ENCODE results near the gene ARID3B. TPM values are rescaled to one million over a fixed set of nuclear protein-coding genes. Genes with fewer than 3 reads are reported as not detected.

Gene ARID3B
- total RNA-seq, 1 donor from 2014 or later: 31.5 TPM

- Mint-ChIP-seq H3K27ac (no peak overlapping the region), H3K36me3 (no peaks in the 10 kb centered on the region), H3K4me1 (peaks cover 2% of the 10 kb centered on the region), H3K4me3 (no peak overlapping the region), H3K9me3 (no peaks in the 10 kb centered on the region), H3K27me3 (ENCODE audit: insufficient read depth, low read depth) (peaks cover 2% of the 10 kb centered on the region)
- Histone ChIP-seq H2AFZ (replicated peaks) (no peak overlapping the region), H3K79me2 (ENCODE audit: low read depth) (no peaks in the 10 kb centered on the region), H4K20me1 (ENCODE audit: low read depth) (peaks cover 6% of the 10 kb centered on the region), H3K4me1 (peaks cover 2% of the 10 kb centered on the region), H3K4me3 (no peak overlapping the region), H3K4me2 (no peak overlapping the region), H3K27ac (no peak overlapping the region), H3K27me3 (no peaks in the 10 kb centered on the region), H3K9ac (no peak overlapping the region), H3K9me3 (ENCODE audit: low read depth) (no peaks in the 10 kb centered on the region), H3F3A (ENCODE audit: low read depth) (no peaks in the 10 kb centered on the region), H3K36me3 (no peaks in the 10 kb centered on the region)
- TF ChIP-seq EZH2 (IDR thresholded peaks at IDR 0.05) (no peak), EZH2phosphoT487 (IDR thresholded peaks at IDR 0.05) (no peak), CTCF (IDR thresholded peaks at IDR 0.05) (no peak)
- DNase-seq (ENCODE audit: low spot score): no peak
These were observed 63.0 kb downstream of the ARID3B start for GRCh38 chr15:74603789-74604705.

GRCh38 chr15:74604983-74605794 lies 64.2 kb downstream of the ARID3B start:
- H3K4me2 ChIP-seq: no peak overlapping the region
- no peak for TF ChIP-seq CTCF (IDR thresholded peaks at IDR 0.05)
- TF ChIP-seq EZH2 (IDR thresholded peaks at IDR 0.05): no peak
- TF ChIP-seq EZH2phosphoT487 (IDR thresholded peaks at IDR 0.05): no peak
- H3K36me3 ChIP-seq: no peaks in the 10 kb centered on the region
- no peak for DNase-seq (ENCODE audit: low spot score)
- H3F3A ChIP-seq (ENCODE audit: low read depth): no peaks in the 10 kb centered on the region
- no peak overlapping the region for H3K4me3 ChIP-seq
- Mint-ChIP-seq H3K9me3 (no peaks in the 10 kb centered on the region), H3K4me3 (no peak overlapping the region), H3K36me3 (no peaks in the 10 kb centered on the region), H3K27ac (no peak overlapping the region), H3K27me3 (ENCODE audit: insufficient read depth, low read depth) (peaks cover 4% of the 10 kb centered on the region), H3K4me1 (peaks cover 4% of the 10 kb centered on the region)
- H3K27ac ChIP-seq: no peak overlapping the region
- no peak overlapping the region for H3K9ac ChIP-seq
- H4K20me1 ChIP-seq (ENCODE audit: low read depth): peaks cover 6% of the 10 kb centered on the region
- no peaks in the 10 kb centered on the region for H3K79me2 ChIP-seq (ENCODE audit: low read depth)
- peaks cover 4% of the 10 kb centered on the region for H3K4me1 ChIP-seq
- H2AFZ ChIP-seq (replicated peaks): no peak overlapping the region
- H3K27me3 ChIP-seq: no peaks in the 10 kb centered on the region
- H3K9me3 ChIP-seq (ENCODE audit: low read depth): no peaks in the 10 kb centered on the region

GRCh38 chr15:74605795-74606150 lies 64.8 kb downstream of the ARID3B start:
- no peaks in the 10 kb centered on the region for H3F3A ChIP-seq (ENCODE audit: low read depth)
- no peaks in the 10 kb centered on the region for H3K36me3 ChIP-seq
- H3K4me3 Mint-ChIP-seq: no peak overlapping the region
- no peaks in the 10 kb centered on the region for H3K36me3 Mint-ChIP-seq
- H2AFZ ChIP-seq (replicated peaks): no peak overlapping the region
- H3K27ac Mint-ChIP-seq: no peak overlapping the region
- no peaks in the 10 kb centered on the region for H3K79me2 ChIP-seq (ENCODE audit: low read depth)
- H3K4me1 Mint-ChIP-seq: peaks cover 4% of the 10 kb centered on the region
- TF ChIP-seq EZH2phosphoT487 (IDR thresholded peaks at IDR 0.05) (no peak), CTCF (IDR thresholded peaks at IDR 0.05) (no peak), EZH2 (IDR thresholded peaks at IDR 0.05) (no peak)
- no peak overlapping the region for H3K27ac ChIP-seq
- DNase-seq (ENCODE audit: low spot score): no peak
- H3K27me3 Mint-ChIP-seq (ENCODE audit: insufficient read depth, low read depth): peaks cover 4% of the 10 kb centered on the region
- H3K4me1 ChIP-seq: peaks cover 9% of the 10 kb centered on the region
- no peaks in the 10 kb centered on the region for H3K9me3 ChIP-seq (ENCODE audit: low read depth)
- H3K9ac ChIP-seq: no peak overlapping the region
- no peak overlapping the region for H3K4me2 ChIP-seq
- no peak overlapping the region for H3K4me3 ChIP-seq
- H3K9me3 Mint-ChIP-seq: no peaks in the 10 kb centered on the region
- no peaks in the 10 kb centered on the region for H3K27me3 ChIP-seq
- H4K20me1 ChIP-seq (ENCODE audit: low read depth): peaks cover 3% of the 10 kb centered on the region
